HepG2 (cell line): ENCODE measurements around the gene OSBPL2. TPM values are rescaled to one million over a fixed set of nuclear protein-coding genes. Genes with fewer than 3 reads are reported as not detected.

Experiments
- GATAD1 ChIP-seq: IDR thresholded peaks from 2 replicates; pipeline ENCODE4 v1.6.1; 2016; ENCODE audit warnings: missing genetic modification reagents, missing compliant biosample characterization
- MED1 ChIP-seq: sonication (generic); formaldehyde crosslinking; IDR thresholded peaks from 2 replicates; pipeline ENCODE4 v1.4.0; 2020; ENCODE audit warnings: missing genetic modification reagents
- MTA1 ChIP-seq: sonication (generic); formaldehyde crosslinking; IDR thresholded peaks from 2 replicates; pipeline ENCODE4 v1.4.0; 2020; ENCODE audit warnings: missing genetic modification reagents, mild to moderate bottlenecking, borderline replicate concordance
- MZF1 ChIP-seq: sonication (generic); formaldehyde crosslinking; IDR thresholded peaks from 2 replicates; pipeline ENCODE4 v1.8.1; 2023; ENCODE audit warnings: mild to moderate bottlenecking, missing genetic modification reagents, borderline replicate concordance
- NFKB2 ChIP-seq: sonication (generic); formaldehyde crosslinking; IDR thresholded peaks from 2 replicates; pipeline ENCODE4 v1.4.0; 2020; ENCODE audit warnings: missing genetic modification reagents, borderline replicate concordance
- NKX3-1 ChIP-seq: sonication (generic); formaldehyde crosslinking; IDR thresholded peaks from 2 replicates; pipeline ENCODE4 v1.5.0; 2020; ENCODE audit warnings: missing genetic modification reagents
- RAD21 ChIP-seq: fragments of 450-650 bp; formaldehyde crosslinking; IDR thresholded peaks from 2 replicates; pipeline ENCODE4 v1.5.0; 2020; ENCODE audit warnings: mild to moderate bottlenecking
- SMAD1 ChIP-seq: sonication (generic); formaldehyde crosslinking; IDR thresholded peaks from 2 replicates; pipeline ENCODE4 v1.4.0; 2020; ENCODE audit warnings: missing genetic modification reagents, low read depth, mild to moderate bottlenecking, borderline replicate concordance
- SP2 ChIP-seq: sonication (generic); formaldehyde crosslinking; IDR thresholded peaks from 2 replicates; pipeline ENCODE4 v1.5.1; 2020; ENCODE audit warnings: mild to moderate bottlenecking, missing genetic modification reagents
- TCF7L2 ChIP-seq: IDR thresholded peaks from 2 replicates; pipeline ENCODE4 v1.6.1; 2011; ENCODE audit warnings: mild to moderate bottlenecking, low read depth, low read length, moderate library complexity
- TGIF2 ChIP-seq: IDR thresholded peaks from 2 replicates; pipeline ENCODE4 v1.6.1; 2016; ENCODE audit warnings: control low read depth, missing compliant biosample characterization
- ZFY ChIP-seq: sonication (generic); formaldehyde crosslinking; IDR thresholded peaks from 2 replicates; pipeline ENCODE4 v1.4.0; 2020; ENCODE audit warnings: missing genetic modification reagents
- ZNF775 ChIP-seq: sonication (generic); formaldehyde crosslinking; IDR thresholded peaks from 2 replicates; pipeline ENCODE4 v1.4.0; 2020; ENCODE audit warnings: missing genetic modification reagents, mild to moderate bottlenecking, moderate library complexity, borderline replicate concordance
- ZSCAN12 ChIP-seq: sonication (generic); formaldehyde crosslinking; IDR thresholded peaks from 2 replicates; pipeline ENCODE4 v1.9.0; 2021; ENCODE audit warnings: mild to moderate bottlenecking, missing genetic modification reagents
- polyA plus RNA-seq, 8 experiments: library from polyadenylated mRNA; depleted of rRNA in 3 of 8; stranded (reverse) in 7 of 8; unstranded in 1 of 8; fragments of >200 nt; fragmentation: Illumina TruSeq in 4 of 8; extraction: Trizol in 4 of 8; gene quantifications; 2 replicates each; pipeline versions ENCODE4 v1.2.1 to v1.2.3, GENCODE V29; 2011 to 2016; ENCODE audit warnings: low read depth in 4 of 8, missing spikeins in 1 of 8, mixed read lengths in 1 of 8; ENCODE audit not compliant: insufficient read depth in 1 of 8
- total RNA-seq, 5 experiments: library from RNA; depleted of rRNA; stranded (reverse); fragments of >200 nt; fragmentation: Illumina TruSeq; extraction: Trizol; gene quantifications; 2 replicates each; pipeline ENCODE4 v1.2.3, GENCODE V29; 2016; ENCODE audit warnings: low read depth in 1 of 5
- TF ChIP-seq, protein P1 (sequence below): sonication (generic); formaldehyde crosslinking; IDR thresholded peaks from 2 replicates; pipeline ENCODE4 v1.4.0; 2020; ENCODE audit warnings: missing genetic modification reagents
- TF ChIP-seq, protein P2 (sequence below): sonication (generic); formaldehyde crosslinking; conservative IDR thresholded peaks from 2 replicates; pipeline ENCODE4 v1.4.0; 2020; ENCODE audit warnings: missing genetic modification reagents
- TF ChIP-seq, protein P3 (sequence below): sonication (generic); formaldehyde crosslinking; IDR thresholded peaks from 2 replicates; pipeline ENCODE4 v1.5.0; 2020; ENCODE audit warnings: mild to moderate bottlenecking, missing genetic modification reagents, borderline replicate concordance
- TF ChIP-seq, protein P4 (sequence below): IDR thresholded peaks from 2 replicates; pipeline ENCODE4 v1.6.1; 2016; ENCODE audit warnings: control low read depth
- TF ChIP-seq, protein P5 (sequence below): sonication (generic); formaldehyde crosslinking; IDR thresholded peaks from 2 replicates; pipeline ENCODE4 v1.8.1; 2023; ENCODE audit warnings: mild to moderate bottlenecking, inconsistent platforms, moderate library complexity, missing genetic modification reagents, borderline replicate concordance

OSBPL2 gene
- total and polyA plus RNA-seq, 2 of the 13 experiments (the other 11 are each of a cell fraction or from before 2014, with no cell fraction given) = 18.5 to 37.4 TPM

DNA sequence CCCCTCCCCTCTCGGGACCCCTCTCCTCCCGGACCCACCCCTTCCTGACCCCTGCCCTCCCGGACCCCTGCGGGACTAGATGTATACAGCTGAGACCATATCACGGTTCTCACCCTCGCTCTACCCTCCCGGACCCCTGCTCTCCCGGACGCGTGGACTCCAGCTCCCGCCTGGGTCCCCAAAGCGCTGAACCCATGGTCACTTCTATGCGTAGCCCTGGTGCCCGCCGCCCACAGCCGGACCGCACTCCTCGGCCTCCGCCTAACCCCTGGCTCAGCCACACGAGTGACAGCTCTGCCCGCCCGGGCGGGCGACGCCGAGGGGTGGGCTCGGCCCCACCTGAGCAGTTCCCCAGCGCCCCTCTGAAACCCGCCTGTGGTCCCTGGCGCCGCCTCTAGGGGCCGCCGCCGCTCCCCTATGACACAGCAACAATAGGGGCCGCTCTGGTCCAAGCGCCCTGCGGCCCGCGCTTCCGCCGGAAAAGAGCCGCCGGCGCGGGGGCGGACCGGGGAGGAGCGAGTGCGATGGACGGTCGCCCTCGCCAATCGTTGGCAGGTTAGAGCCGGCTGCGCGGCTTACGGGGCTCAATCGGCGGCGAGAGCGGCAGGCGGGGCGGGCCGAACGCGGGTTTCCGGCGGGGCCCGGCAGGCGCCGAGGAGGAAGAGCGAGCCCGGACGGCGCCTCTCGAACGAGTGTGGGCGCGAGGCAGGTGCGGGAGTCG is 64.2 kb downstream of the OSBPL2 start, which contains the start of gene ADRM1 (continued):
- TF ChIP-seq MZF1 (CRISPR knock-in tag) (no peak), NKX3-1 (CRISPR knock-in tag) (no peak; the same call in none of the 2 replicates), MTA1 (CRISPR knock-in tag) (no peak; the same call in 1 of the 2 replicates), NFKB2 (CRISPR knock-in tag) (no peak), ZSCAN12 (CRISPR knock-in tag) (peak; percentile 82; the same call in 1 of the 2 replicates), TGIF2 (CRISPR knock-in tag) (peak; percentile 87; the same call in 1 of the 2 replicates), SP2 (CRISPR knock-in tag) (peak; percentile 97), RAD21 (CRISPR knock-in tag) (peak; percentile 94), ZFY (CRISPR knock-in tag) (peak; percentile 73), ZNF775 (CRISPR knock-in tag) (no peak), GATAD1 (CRISPR knock-in tag) (peak; percentile 94), MED1 (CRISPR knock-in tag) (peak; percentile 86), TCF7L2 (no peak), SMAD1 (CRISPR knock-in tag) (peak; percentile 76; the same call in 1 of the 2 replicates)
- TF ChIP-seq, protein P1, sequence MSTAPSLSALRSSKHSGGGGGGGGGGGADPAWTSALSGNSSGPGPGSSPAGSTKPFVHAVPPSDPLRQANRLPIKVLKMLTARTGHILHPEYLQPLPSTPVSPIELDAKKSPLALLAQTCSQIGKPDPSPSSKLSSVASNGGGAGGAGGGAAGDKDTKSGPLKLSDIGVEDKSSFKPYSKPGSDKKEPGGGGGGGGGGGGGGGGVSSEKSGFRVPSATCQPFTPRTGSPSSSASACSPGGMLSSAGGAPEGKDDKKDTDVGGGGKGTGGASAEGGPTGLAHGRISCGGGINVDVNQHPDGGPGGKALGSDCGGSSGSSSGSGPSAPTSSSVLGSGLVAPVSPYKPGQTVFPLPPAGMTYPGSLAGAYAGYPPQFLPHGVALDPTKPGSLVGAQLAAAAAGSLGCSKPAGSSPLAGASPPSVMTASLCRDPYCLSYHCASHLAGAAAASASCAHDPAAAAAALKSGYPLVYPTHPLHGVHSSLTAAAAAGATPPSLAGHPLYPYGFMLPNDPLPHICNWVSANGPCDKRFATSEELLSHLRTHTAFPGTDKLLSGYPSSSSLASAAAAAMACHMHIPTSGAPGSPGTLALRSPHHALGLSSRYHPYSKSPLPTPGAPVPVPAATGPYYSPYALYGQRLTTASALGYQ (CRISPR knock-in tag) = peak; percentile 84; the same call in 1 of the 2 replicates
- TF ChIP-seq, protein P2, sequence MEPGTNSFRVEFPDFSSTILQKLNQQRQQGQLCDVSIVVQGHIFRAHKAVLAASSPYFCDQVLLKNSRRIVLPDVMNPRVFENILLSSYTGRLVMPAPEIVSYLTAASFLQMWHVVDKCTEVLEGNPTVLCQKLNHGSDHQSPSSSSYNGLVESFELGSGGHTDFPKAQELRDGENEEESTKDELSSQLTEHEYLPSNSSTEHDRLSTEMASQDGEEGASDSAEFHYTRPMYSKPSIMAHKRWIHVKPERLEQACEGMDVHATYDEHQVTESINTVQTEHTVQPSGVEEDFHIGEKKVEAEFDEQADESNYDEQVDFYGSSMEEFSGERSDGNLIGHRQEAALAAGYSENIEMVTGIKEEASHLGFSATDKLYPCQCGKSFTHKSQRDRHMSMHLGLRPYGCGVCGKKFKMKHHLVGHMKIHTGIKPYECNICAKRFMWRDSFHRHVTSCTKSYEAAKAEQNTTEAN (CRISPR knock-in tag) = no peak
- TF ChIP-seq, protein P3, sequence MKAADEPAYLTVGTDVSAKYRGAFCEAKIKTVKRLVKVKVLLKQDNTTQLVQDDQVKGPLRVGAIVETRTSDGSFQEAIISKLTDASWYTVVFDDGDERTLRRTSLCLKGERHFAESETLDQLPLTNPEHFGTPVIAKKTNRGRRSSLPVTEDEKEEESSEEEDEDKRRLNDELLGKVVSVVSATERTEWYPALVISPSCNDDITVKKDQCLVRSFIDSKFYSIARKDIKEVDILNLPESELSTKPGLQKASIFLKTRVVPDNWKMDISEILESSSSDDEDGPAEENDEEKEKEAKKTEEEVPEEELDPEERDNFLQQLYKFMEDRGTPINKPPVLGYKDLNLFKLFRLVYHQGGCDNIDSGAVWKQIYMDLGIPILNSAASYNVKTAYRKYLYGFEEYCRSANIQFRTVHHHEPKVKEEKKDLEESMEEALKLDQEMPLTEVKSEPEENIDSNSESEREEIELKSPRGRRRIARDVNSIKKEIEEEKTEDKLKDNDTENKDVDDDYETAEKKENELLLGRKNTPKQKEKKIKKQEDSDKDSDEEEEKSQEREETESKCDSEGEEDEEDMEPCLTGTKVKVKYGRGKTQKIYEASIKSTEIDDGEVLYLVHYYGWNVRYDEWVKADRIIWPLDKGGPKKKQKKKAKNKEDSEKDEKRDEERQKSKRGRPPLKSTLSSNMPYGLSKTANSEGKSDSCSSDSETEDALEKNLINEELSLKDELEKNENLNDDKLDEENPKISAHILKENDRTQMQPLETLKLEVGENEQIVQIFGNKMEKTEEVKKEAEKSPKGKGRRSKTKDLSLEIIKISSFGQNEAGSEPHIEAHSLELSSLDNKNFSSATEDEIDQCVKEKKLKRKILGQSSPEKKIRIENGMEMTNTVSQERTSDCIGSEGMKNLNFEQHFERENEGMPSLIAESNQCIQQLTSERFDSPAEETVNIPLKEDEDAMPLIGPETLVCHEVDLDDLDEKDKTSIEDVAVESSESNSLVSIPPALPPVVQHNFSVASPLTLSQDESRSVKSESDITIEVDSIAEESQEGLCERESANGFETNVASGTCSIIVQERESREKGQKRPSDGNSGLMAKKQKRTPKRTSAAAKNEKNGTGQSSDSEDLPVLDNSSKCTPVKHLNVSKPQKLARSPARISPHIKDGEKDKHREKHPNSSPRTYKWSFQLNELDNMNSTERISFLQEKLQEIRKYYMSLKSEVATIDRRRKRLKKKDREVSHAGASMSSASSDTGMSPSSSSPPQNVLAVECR (CRISPR knock-in tag) = peak; percentile 69
- TF ChIP-seq, protein P4, sequence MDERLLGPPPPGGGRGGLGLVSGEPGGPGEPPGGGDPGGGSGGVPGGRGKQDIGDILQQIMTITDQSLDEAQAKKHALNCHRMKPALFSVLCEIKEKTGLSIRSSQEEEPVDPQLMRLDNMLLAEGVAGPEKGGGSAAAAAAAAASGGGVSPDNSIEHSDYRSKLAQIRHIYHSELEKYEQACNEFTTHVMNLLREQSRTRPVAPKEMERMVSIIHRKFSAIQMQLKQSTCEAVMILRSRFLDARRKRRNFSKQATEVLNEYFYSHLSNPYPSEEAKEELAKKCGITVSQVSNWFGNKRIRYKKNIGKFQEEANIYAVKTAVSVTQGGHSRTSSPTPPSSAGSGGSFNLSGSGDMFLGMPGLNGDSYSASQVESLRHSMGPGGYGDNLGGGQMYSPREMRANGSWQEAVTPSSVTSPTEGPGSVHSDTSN = peak; percentile 94
- TF ChIP-seq, protein P5, sequence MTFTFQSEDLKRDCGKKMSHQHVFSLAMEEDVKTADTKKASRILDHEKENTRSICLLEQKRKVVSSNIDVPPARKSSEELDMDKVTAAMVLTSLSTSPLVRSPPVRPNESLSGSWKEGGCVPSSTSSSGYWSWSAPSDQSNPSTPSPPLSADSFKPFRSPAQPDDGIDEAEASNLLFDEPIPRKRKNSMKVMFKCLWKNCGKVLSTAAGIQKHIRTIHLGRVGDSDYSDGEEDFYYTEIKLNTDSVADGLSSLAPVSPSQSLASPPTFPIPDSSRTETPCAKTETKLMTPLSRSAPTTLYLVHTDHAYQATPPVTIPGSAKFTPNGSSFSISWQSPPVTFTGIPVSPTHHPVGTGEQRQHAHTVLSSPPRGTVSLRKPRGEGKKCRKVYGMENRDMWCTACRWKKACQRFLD (CRISPR knock-in tag) = no peak
